Activated naive CD8-positive, alpha-beta T cell treated with anti-CD3 and anti-CD28 coated beads for 36 hours (primary cell): ENCODE data around the gene A1BG. TPM values are rescaled to one million over a fixed set of nuclear protein-coding genes. Genes with fewer than 3 reads are reported as not detected.
A peak's percentile ranks its signal among the peaks of the same experiment; 100 is the strongest.
"Not testable (repeated sequence)": the region's sequence is repeated elsewhere in the genome, so short reads cannot be mapped to it uniquely, and the experiment has no call there.

Source experiments
- DNase-seq: peaks from one replicate; pipeline ENCODE4 v3.0.0; 2021
- H3K27ac Mint-ChIP-seq: one replicate; pipeline ENCODE4 v1.8.0; 2022; ENCODE audit warnings: mild to moderate bottlenecking, moderate library complexity, mixed read lengths
- H3K27me3 Mint-ChIP-seq: one replicate; pipeline ENCODE4 v1.8.0; 2022; ENCODE audit warnings: mild to moderate bottlenecking, mixed read lengths
- H3K36me3 Mint-ChIP-seq: one replicate; pipeline ENCODE4 v1.8.0; 2021; ENCODE audit warnings: mild to moderate bottlenecking, mixed read lengths
- H3K4me1 Mint-ChIP-seq: one replicate; pipeline ENCODE4 v1.8.0; 2021; ENCODE audit warnings: mixed read lengths
- H3K4me3 Mint-ChIP-seq: one replicate; pipeline ENCODE4 v1.8.0; 2022; ENCODE audit warnings: mild to moderate bottlenecking, moderate library complexity, mixed read lengths
- H3K9me3 Mint-ChIP-seq: one replicate; pipeline ENCODE4 v1.8.0; 2022; ENCODE audit warnings: mixed read lengths
- total RNA-seq, 2 experiments: library from RNA; stranded (reverse); gene quantifications; one replicate each; pipeline ENCODE4 v1.2.3, GENCODE V29; 2021

The A1BG gene
- total RNA-seq, 2 experiments from 2014 or later, result 18.7 to 23.2 TPM

- Mint-ChIP-seq H3K36me3 (peaks cover 25% of the 10 kb centered on the region), H3K27ac (no peak overlapping the region), H3K4me3 (no peak overlapping the region), H3K4me1 (peaks cover 8% of the 10 kb centered on the region), H3K27me3 (no peaks in the 10 kb centered on the region), H3K9me3 (no peaks in the 10 kb centered on the region)
- DNase-seq, result no peak
Measured at GRCh38 chr19:58336216-58336615, 17.1 kb downstream of the A1BG start.

- no peak overlapping the region for H3K4me3 Mint-ChIP-seq
- no peaks in the 10 kb centered on the region for H3K9me3 Mint-ChIP-seq
- no peak for DNase-seq
- H3K4me1 Mint-ChIP-seq, result peaks cover 7% of the 10 kb centered on the region
- H3K36me3 Mint-ChIP-seq, result peaks cover 23% of the 10 kb centered on the region
- H3K27ac Mint-ChIP-seq, result no peak overlapping the region
- no peaks in the 10 kb centered on the region for H3K27me3 Mint-ChIP-seq
Measured at GRCh38 chr19:58335630-58336029, 17.7 kb downstream of the A1BG start.

- DNase-seq, result no peak
- H3K36me3 Mint-ChIP-seq, result peaks cover 18% of the 10 kb centered on the region
- no peaks in the 10 kb centered on the region for H3K9me3 Mint-ChIP-seq
- no peak overlapping the region for H3K27ac Mint-ChIP-seq
- peaks cover 2% of the 10 kb centered on the region for H3K4me1 Mint-ChIP-seq
- H3K27me3 Mint-ChIP-seq, result no peaks in the 10 kb centered on the region
- no peak overlapping the region for H3K4me3 Mint-ChIP-seq
Measured at GRCh38 chr19:58334691-58335249, 18.5 kb downstream of the A1BG start.

- H3K4me3 Mint-ChIP-seq, result no peak overlapping the region
- no peak overlapping the region for H3K27ac Mint-ChIP-seq
- H3K4me1 Mint-ChIP-seq, result no peaks in the 10 kb centered on the region
- H3K9me3 Mint-ChIP-seq, result no peaks in the 10 kb centered on the region
- H3K27me3 Mint-ChIP-seq, result no peaks in the 10 kb centered on the region
- DNase-seq, result no peak
- H3K36me3 Mint-ChIP-seq, result peaks cover 2% of the 10 kb centered on the region
Measured at GRCh38 chr19:58332697-58333096, 20.6 kb downstream of the A1BG start.

GRCh38 chr19:58330458-58330857 is 22.8 kb downstream of the A1BG start:
- DNase-seq, result no peak
- no peak overlapping the region for H3K4me3 Mint-ChIP-seq
- H3K9me3 Mint-ChIP-seq, result no peaks in the 10 kb centered on the region
- peaks cover 2% of the 10 kb centered on the region for H3K36me3 Mint-ChIP-seq
- no peaks in the 10 kb centered on the region for H3K4me1 Mint-ChIP-seq
- H3K27me3 Mint-ChIP-seq, result no peaks in the 10 kb centered on the region
- H3K27ac Mint-ChIP-seq, result no peak overlapping the region

- Mint-ChIP-seq H3K27me3 (no peaks in the 10 kb centered on the region), H3K27ac (no peak overlapping the region), H3K4me3 (no peak overlapping the region), H3K36me3 (no peaks in the 10 kb centered on the region), H3K4me1 (no peaks in the 10 kb centered on the region), H3K9me3 (no peaks in the 10 kb centered on the region)
- DNase-seq, result peak; percentile 24
Measured at GRCh38 chr19:58328999-58329398, 24.3 kb downstream of the A1BG start.

GRCh38 chr19:58326914-58327726 is 26.2 kb downstream of the A1BG start, which contains the start of gene ZSCAN22:
ZSCAN22 (plus strand) TSS chr19:58326994; CDS start chr19:58334803, 7,809 bp downstream.
- DNase-seq, result peak; percentile 92
- Mint-ChIP-seq H3K36me3 (peaks cover 8% of the 10 kb centered on the region), H3K27me3 (no peaks in the 10 kb centered on the region), H3K4me3 (no peak within 1 kb of the TSS), H3K27ac (no peak within 1 kb of the TSS), H3K9me3 (no peaks in the 10 kb centered on the region), H3K4me1 (no peaks in the 10 kb centered on the region)

- H3K27me3 Mint-ChIP-seq, result no peaks in the 10 kb centered on the region
- H3K9me3 Mint-ChIP-seq, result no peaks in the 10 kb centered on the region
- H3K4me3 Mint-ChIP-seq, result no peak overlapping the region
- H3K4me1 Mint-ChIP-seq, result no peaks in the 10 kb centered on the region
- H3K27ac Mint-ChIP-seq, result no peak overlapping the region
- no peak for DNase-seq
- peaks cover 8% of the 10 kb centered on the region for H3K36me3 Mint-ChIP-seq
Measured at GRCh38 chr19:58326501-58326913, 26.8 kb downstream of the A1BG start.

- H3K4me1 Mint-ChIP-seq, result no peaks in the 10 kb centered on the region
- H3K27ac Mint-ChIP-seq, result no peak overlapping the region
- DNase-seq, result no peak
- H3K36me3 Mint-ChIP-seq, result peaks cover 8% of the 10 kb centered on the region
- no peaks in the 10 kb centered on the region for H3K9me3 Mint-ChIP-seq
- no peak overlapping the region for H3K4me3 Mint-ChIP-seq
- H3K27me3 Mint-ChIP-seq, result no peaks in the 10 kb centered on the region
Measured at GRCh38 chr19:58325311-58326022, 27.8 kb downstream of the A1BG start.

GRCh38 chr19:58319241-58319640 is 34.1 kb downstream of the A1BG start:
- Mint-ChIP-seq H3K4me1 (no peaks in the 10 kb centered on the region), H3K9me3 (no peaks in the 10 kb centered on the region), H3K27me3 (no peaks in the 10 kb centered on the region), H3K27ac (no peak overlapping the region), H3K4me3 (no peak overlapping the region), H3K36me3 (peaks cover 25% of the 10 kb centered on the region)
- no peak for DNase-seq

GRCh38 chr19:58318297-58318696 is 35.0 kb downstream of the A1BG start:
- Mint-ChIP-seq H3K27me3 (no peaks in the 10 kb centered on the region), H3K4me3 (no peak overlapping the region), H3K27ac (no peak overlapping the region), H3K4me1 (no peaks in the 10 kb centered on the region), H3K36me3 (peaks cover 28% of the 10 kb centered on the region), H3K9me3 (no peaks in the 10 kb centered on the region)
- no peak for DNase-seq

- H3K4me3 Mint-ChIP-seq, result no peak overlapping the region
- no peak overlapping the region for H3K27ac Mint-ChIP-seq
- DNase-seq, result no peak
- no peaks in the 10 kb centered on the region for H3K27me3 Mint-ChIP-seq
- no peaks in the 10 kb centered on the region for H3K9me3 Mint-ChIP-seq
- H3K4me1 Mint-ChIP-seq, result no peaks in the 10 kb centered on the region
- peaks cover 31% of the 10 kb centered on the region for H3K36me3 Mint-ChIP-seq
Measured at GRCh38 chr19:58317476-58318072, 35.7 kb downstream of the A1BG start.

GRCh38 chr19:58315580-58315979 is 37.7 kb downstream of the A1BG start:
- Mint-ChIP-seq H3K36me3 (peaks cover 46% of the 10 kb centered on the region), H3K9me3 (no peaks in the 10 kb centered on the region), H3K4me3 (no peak overlapping the region), H3K27ac (peak overlapping the region; percentile 73), H3K4me1 (no peaks in the 10 kb centered on the region), H3K27me3 (no peaks in the 10 kb centered on the region)
- DNase-seq, result no peak

GRCh38 chr19:58311345-58311865 is 41.9 kb downstream of the A1BG start:
- DNase-seq, result no peak
- Mint-ChIP-seq H3K27me3 (no peaks in the 10 kb centered on the region), H3K27ac (no peak overlapping the region), H3K36me3 (peaks cover 75% of the 10 kb centered on the region), H3K4me3 (no peak overlapping the region), H3K4me1 (peaks cover 25% of the 10 kb centered on the region), H3K9me3 (no peaks in the 10 kb centered on the region)

- H3K4me1 Mint-ChIP-seq, result peaks cover 31% of the 10 kb centered on the region
- peak; percentile 12 for DNase-seq
- not testable (repeated sequence) for H3K9me3 Mint-ChIP-seq, H3K4me3 Mint-ChIP-seq, H3K27me3 Mint-ChIP-seq, H3K27ac Mint-ChIP-seq
- peaks cover 76% of the 10 kb centered on the region for H3K36me3 Mint-ChIP-seq
Measured at GRCh38 chr19:58310685-58311084, 42.6 kb downstream of the A1BG start.
